ENCODE results near the gene DENND11.

DENND11 gene

DNA sequence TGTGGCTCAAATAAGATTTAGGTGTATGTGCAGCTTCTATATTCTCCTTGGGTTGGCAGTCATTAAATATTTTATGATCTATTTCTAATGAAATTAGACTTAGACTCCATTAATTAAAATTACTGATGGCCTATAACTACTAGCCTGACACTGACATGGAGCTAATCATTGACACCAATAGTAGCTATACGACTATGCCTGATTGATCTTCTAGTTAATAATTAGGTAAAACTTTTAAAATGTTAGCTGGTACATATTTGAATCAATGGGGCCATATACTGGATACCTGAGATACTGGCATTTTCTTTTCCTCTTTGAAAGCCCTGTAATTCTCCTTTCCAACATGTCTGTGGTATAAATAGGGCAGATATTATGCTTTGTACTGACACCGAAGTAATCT, 20.6 kb upstream of the DENND11 start:
- H3K27me3 ChIP-seq (ENCODE audit: low read length), result no peaks in the 10 kb centered on the region
- H3F3A ChIP-seq (ENCODE audit: insufficient read depth), result no peaks in the 10 kb centered on the region
- H3K4me2 ChIP-seq (ENCODE audit: low read depth, low read length, poor library complexity, severe bottlenecking), result no peak overlapping the region
- no peak overlapping the region for H3K4me3 ChIP-seq (ENCODE audit: insufficient read depth, low read length, poor library complexity, severe bottlenecking)
- TF ChIP-seq, protein P1, sequence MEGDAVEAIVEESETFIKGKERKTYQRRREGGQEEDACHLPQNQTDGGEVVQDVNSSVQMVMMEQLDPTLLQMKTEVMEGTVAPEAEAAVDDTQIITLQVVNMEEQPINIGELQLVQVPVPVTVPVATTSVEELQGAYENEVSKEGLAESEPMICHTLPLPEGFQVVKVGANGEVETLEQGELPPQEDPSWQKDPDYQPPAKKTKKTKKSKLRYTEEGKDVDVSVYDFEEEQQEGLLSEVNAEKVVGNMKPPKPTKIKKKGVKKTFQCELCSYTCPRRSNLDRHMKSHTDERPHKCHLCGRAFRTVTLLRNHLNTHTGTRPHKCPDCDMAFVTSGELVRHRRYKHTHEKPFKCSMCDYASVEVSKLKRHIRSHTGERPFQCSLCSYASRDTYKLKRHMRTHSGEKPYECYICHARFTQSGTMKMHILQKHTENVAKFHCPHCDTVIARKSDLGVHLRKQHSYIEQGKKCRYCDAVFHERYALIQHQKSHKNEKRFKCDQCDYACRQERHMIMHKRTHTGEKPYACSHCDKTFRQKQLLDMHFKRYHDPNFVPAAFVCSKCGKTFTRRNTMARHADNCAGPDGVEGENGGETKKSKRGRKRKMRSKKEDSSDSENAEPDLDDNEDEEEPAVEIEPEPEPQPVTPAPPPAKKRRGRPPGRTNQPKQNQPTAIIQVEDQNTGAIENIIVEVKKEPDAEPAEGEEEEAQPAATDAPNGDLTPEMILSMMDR (IDR thresholded peaks at IDR 0.05; ENCODE audit: insufficient read depth, low read length, poor library complexity, severe bottlenecking), result no peak
- TF ChIP-seq EZH2phosphoT487 (conservative IDR thresholded peaks at IDR 0.05; ENCODE audit: low read length), result no peak
- no peak overlapping the region for H2AFZ ChIP-seq (ENCODE audit: low read depth, low read length, severe bottlenecking)
- H3K79me2 ChIP-seq (ENCODE audit: insufficient read depth, low read length), result no peaks in the 10 kb centered on the region
- H3K27ac ChIP-seq (ENCODE audit: low read depth, low read length), result no peak overlapping the region
- H3K9me3 ChIP-seq (ENCODE audit: insufficient read depth, low read length), result no peaks in the 10 kb centered on the region
- no peaks in the 10 kb centered on the region for H3K9me2 ChIP-seq (replicated peaks; ENCODE audit: insufficient read depth, low read length)
- H3K9ac ChIP-seq (ENCODE audit: low read length), result no peak overlapping the region
- H3K36me3 ChIP-seq (ENCODE audit: low read length), result no peaks in the 10 kb centered on the region
- no peaks in the 10 kb centered on the region for H4K20me1 ChIP-seq (ENCODE audit: low read depth, low read length)

DNA sequence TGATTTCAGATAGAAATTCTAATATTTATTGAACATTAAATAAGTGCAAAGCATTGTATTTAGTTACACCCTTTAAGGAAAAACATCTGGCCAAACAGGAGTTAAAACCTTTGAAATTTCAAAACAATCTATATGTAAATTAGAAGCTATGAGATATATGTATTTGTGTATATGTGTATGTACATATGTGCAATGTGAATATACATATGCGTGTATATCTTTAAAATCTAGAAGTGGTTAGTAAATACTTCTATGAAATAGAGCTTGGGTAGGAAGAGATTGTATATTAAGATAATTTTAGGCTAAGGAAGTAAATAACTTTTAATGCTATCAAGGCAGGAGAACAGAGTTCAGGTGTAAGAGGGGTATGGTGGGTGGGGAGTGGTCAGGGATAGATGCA, 15.5 kb upstream of the DENND11 start:
- no peaks in the 10 kb centered on the region for H3K36me3 ChIP-seq (ENCODE audit: low read length)
- H3K27ac ChIP-seq (ENCODE audit: low read depth, low read length), result no peak overlapping the region
- no peaks in the 10 kb centered on the region for H3F3A ChIP-seq (ENCODE audit: insufficient read depth)

GRCh38 chr7:141715794-141716689, 14.1 kb upstream of the DENND11 start:
- Histone ChIP-seq H3K27me3 (ENCODE audit: low read length) (no peaks in the 10 kb centered on the region), H3K9ac (ENCODE audit: low read length) (no peak overlapping the region), H4K20me1 (ENCODE audit: low read depth, low read length) (no peaks in the 10 kb centered on the region), H3K27ac (ENCODE audit: low read depth, low read length) (no peak overlapping the region), H2AFZ (ENCODE audit: low read depth, low read length, severe bottlenecking) (no peak overlapping the region), H3K4me2 (ENCODE audit: low read depth, low read length, poor library complexity, severe bottlenecking) (no peak overlapping the region), H3K36me3 (ENCODE audit: low read length) (no peaks in the 10 kb centered on the region), H3K9me2 (replicated peaks; ENCODE audit: insufficient read depth, low read length) (no peaks in the 10 kb centered on the region), H3K9me3 (ENCODE audit: insufficient read depth, low read length) (no peaks in the 10 kb centered on the region), H3F3A (ENCODE audit: insufficient read depth) (no peaks in the 10 kb centered on the region), H3K4me3 (ENCODE audit: insufficient read depth, low read length, poor library complexity, severe bottlenecking) (no peak overlapping the region), H3K79me2 (ENCODE audit: insufficient read depth, low read length) (no peaks in the 10 kb centered on the region)
- TF ChIP-seq, protein P1 (IDR thresholded peaks at IDR 0.05; ENCODE audit: insufficient read depth, low read length, poor library complexity, severe bottlenecking), result no peak
- TF ChIP-seq EZH2phosphoT487 (conservative IDR thresholded peaks at IDR 0.05; ENCODE audit: low read length), result no peak

More for the DNA sequence above, 15.5 kb upstream of the DENND11 start:
- Histone ChIP-seq H3K27me3 (ENCODE audit: low read length) (no peaks in the 10 kb centered on the region), H2AFZ (ENCODE audit: low read depth, low read length, severe bottlenecking) (no peak overlapping the region), H3K9me3 (ENCODE audit: insufficient read depth, low read length) (no peaks in the 10 kb centered on the region), H3K4me3 (ENCODE audit: insufficient read depth, low read length, poor library complexity, severe bottlenecking) (no peak overlapping the region), H3K79me2 (ENCODE audit: insufficient read depth, low read length) (no peaks in the 10 kb centered on the region), H3K9ac (ENCODE audit: low read length) (no peak overlapping the region), H3K4me2 (ENCODE audit: low read depth, low read length, poor library complexity, severe bottlenecking) (no peak overlapping the region), H4K20me1 (ENCODE audit: low read depth, low read length) (no peaks in the 10 kb centered on the region), H3K9me2 (replicated peaks; ENCODE audit: insufficient read depth, low read length) (no peaks in the 10 kb centered on the region)
- TF ChIP-seq EZH2phosphoT487 (conservative IDR thresholded peaks at IDR 0.05; ENCODE audit: low read length), result no peak
- TF ChIP-seq, protein P1 (IDR thresholded peaks at IDR 0.05; ENCODE audit: insufficient read depth, low read length, poor library complexity, severe bottlenecking), result no peak

All from SU-DHL-6 (cell line).